Breast epithelium (tissue), 3 donors: ENCODE data around the gene ARSK.

Source experiments
- POLR2A ChIP-seq: fragments of 450-650 bp; IDR thresholded peaks from one replicate; pipeline ENCODE4 v1.6.1; 2016; ENCODE audit warnings: antibody characterized with exemption, mild to moderate bottlenecking, moderate library complexity
- TF ChIP-seq, protein P1 (sequence below), 3 donors: fragments of 450-650 bp; IDR thresholded peaks; one replicate each; pipeline ENCODE4 v1.5.1; 2016 to 2017; ENCODE audit warnings: antibody characterized with exemption in 3 of 3, mild to moderate bottlenecking in 3 of 3, moderate library complexity in 3 of 3

DNA sequence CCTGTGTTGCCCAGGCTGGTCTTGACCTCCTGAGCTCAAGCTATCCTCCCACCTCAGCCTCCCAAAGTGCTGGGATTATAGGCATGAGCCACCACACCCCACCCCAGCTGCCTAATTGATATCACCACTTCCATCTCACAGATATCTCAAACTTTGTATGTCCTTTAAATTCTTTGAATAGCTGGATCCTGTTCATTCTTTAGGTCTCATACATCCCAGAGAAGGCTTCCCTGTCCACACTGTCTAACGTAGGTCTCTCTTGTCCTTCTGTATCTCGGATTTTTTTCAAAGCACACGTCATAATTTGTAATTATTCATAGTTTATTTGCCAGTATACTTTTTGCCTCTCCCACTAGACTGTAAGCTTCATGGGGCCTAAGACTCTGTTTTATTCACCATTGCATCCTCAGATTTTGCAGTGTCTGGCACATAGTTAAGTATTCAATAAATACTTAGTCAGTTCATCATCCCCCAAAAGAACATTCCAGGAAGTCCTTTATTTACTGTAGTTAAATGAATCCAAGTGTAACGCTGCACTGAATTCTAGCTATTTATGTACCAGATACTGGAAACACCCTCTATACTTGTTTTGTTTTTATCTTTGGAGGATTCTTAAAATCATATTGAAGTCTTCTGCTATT is 10.5 kb downstream of the ARSK start:
- TF ChIP-seq, protein P1, sequence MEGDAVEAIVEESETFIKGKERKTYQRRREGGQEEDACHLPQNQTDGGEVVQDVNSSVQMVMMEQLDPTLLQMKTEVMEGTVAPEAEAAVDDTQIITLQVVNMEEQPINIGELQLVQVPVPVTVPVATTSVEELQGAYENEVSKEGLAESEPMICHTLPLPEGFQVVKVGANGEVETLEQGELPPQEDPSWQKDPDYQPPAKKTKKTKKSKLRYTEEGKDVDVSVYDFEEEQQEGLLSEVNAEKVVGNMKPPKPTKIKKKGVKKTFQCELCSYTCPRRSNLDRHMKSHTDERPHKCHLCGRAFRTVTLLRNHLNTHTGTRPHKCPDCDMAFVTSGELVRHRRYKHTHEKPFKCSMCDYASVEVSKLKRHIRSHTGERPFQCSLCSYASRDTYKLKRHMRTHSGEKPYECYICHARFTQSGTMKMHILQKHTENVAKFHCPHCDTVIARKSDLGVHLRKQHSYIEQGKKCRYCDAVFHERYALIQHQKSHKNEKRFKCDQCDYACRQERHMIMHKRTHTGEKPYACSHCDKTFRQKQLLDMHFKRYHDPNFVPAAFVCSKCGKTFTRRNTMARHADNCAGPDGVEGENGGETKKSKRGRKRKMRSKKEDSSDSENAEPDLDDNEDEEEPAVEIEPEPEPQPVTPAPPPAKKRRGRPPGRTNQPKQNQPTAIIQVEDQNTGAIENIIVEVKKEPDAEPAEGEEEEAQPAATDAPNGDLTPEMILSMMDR (IDR thresholded peaks at IDR 0.05) = no peak
- TF ChIP-seq POLR2A = no peak
